ENCODE measurements around the gene KASH5. TPM values are rescaled to one million over a fixed set of nuclear protein-coding genes. Genes with fewer than 3 reads are reported as not detected.

KASH5 gene
- total RNA-seq, 1 donor from 2014 or later = not detected

DNA sequence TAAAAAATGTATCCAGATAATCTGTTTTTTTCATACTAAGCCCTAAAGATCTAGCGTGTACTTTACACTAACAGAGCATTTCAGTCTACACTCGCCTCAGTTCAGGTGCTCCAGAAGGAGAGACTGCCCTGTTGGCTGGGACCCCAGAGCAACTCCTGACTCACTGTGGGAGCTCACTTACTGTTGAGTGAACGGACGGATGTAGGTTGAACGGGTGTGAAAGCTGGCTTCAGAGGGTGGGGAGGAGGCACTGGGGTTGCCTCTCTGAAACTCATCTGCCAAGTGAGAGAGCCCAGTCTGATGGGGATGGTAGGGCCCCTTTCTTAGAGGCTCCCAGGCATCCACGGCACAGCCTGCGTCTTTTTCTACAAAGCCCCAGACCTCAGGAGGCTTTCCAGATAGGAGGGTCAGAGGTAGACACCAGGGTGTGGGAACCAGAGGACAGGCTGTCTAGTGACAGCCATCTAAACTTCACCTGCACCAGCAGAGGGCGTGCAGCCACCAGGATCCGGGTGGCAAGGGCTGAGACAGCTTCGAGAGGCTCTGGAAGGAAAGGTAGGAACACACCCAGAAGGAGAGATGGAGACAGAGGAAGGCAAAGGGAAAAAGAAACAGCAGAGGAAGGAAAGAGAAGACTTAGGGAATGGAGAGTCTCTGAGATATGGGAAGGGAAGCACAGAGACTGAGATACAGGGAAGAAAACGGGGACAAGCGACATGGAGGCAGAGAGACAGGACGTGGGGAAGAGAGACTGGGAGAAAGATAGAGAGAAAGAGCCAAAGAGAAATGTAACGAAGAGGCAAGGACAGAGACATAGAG lies 3.7 kb downstream of the KASH5 start:
- no peak for FAIRE-seq
- peak; percentile 62 to 82 for DNase-seq (ENCODE audit: low spot score in 2 of 2)

DNA sequence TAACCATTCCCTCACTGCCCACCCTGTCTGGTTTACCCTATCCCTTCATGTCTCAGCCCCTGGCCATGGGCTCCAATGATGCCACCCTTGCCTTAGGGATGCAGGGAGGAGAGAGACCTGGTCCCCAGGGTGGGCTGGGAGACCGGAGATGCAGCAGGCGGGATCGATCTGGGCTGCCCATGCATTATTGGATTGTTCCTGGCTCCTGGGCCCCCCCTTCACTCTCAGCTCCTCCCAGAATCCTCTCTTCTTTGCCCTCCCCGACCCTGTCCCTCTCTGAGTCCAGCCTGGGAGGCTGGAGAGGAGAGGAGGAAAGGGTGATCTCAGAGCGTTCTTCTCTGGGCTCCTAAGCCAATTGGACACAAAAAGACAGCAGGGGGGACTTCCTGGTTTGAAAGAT lies 5.8 kb downstream of the KASH5 start:
- FAIRE-seq = no peak
- DNase-seq (ENCODE audit: low spot score in 2 of 2) = no peak

DNA sequence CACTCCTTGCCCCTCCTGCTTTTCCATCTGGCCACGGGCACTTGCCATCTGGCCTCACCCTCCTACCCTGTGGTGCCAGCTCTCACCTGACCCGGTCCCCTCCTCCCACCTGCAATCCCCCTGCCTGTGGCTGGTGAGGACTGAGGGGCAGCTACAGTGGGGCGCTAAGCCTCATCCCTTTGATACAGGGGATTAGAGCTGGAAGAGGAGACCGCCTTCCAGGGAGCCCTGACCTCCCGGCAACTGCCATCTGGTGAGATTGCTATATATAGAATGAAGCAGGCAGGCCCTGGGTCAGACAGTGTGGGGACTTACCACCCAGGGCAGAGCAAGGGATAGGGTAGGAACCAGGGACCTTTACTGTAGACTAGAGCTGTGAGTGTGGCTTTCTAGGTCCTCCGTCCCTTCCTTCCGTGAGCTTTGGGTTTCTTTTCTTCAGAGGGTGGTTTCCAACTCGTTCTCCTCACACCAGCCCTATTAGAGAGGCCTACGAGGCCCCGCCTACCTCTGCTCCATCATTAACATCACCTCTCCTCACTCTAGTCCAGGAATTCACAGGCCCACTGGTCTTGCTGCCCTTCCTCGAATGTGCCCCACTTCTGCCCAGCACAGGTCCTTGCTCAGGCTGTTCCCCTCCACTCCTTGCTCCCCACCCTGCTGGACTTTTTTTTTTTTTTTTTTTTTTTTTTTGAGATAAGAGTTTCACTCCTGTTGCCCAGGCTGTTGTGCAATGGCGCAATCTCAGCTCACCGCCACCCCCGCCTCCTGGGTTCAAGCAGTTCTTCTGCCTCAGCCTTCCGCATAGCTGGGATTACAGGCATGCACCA lies 7.7 kb downstream of the KASH5 start:
- FAIRE-seq (no peak), DNase-seq (ENCODE audit: low spot score in 2 of 2) (no peak)

DNA sequence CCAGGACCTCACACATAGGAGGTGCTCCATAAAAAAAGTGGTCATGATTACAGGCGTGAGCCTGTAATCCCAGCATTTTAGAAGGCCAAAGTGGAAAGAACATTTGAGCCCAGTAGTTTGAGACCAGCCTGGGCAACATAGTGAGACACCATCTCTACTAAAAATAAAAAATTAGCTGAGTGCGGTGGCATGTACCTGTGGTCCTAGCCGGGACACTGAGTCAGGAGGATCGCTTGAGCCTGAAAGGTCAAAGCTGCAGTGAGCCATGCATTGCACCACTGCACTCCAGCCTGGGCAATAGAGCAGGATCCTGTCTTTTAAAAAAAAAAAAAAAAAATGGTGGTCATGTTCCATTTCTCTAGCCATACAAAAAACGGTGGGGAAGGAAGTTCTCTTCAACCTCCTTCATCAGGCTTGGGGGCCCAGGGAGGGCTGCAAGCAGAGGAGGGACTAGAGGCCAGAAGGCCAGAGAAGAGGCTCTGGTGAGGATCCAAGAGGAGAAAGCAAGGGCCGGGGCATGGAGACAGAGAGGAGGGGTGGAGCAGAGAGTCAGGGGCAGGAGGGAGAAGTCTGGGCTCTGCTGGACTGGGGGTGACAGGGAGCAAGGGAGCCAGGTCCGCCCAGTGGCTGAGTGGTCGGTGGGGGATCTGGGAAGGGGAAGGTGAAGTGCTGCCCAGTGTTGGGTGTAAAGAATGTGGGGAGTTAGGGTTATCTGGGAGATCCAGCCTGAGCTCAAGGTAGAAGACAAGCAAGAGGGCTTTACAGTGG lies 8.9 kb downstream of the KASH5 start:
- no peak for FAIRE-seq
- no peak for DNase-seq (ENCODE audit: low spot score in 2 of 2)

- no peak for FAIRE-seq
- DNase-seq (ENCODE audit: low spot score in 2 of 2) = no peak
Measured at GRCh38 chr19:49398001-49398615, 10.1 kb downstream of the KASH5 start.

GRCh38 chr19:49398931-49399330 lies 10.9 kb downstream of the KASH5 start:
- no peak for FAIRE-seq

GRCh38 chr19:49400029-49400428 lies 12.0 kb downstream of the KASH5 start:
- DNase-seq (ENCODE audit: low spot score in 2 of 2) (no peak), FAIRE-seq (no peak)

More at GRCh38 chr19:49398931-49399330, 10.9 kb downstream of the KASH5 start:
- DNase-seq (ENCODE audit: low spot score in 2 of 2) = no peak

- DNase-seq (ENCODE audit: low spot score in 2 of 2) (no peak), FAIRE-seq (no peak)
Measured at GRCh38 chr19:49403404-49404187, 15.5 kb downstream of the KASH5 start.

DNA sequence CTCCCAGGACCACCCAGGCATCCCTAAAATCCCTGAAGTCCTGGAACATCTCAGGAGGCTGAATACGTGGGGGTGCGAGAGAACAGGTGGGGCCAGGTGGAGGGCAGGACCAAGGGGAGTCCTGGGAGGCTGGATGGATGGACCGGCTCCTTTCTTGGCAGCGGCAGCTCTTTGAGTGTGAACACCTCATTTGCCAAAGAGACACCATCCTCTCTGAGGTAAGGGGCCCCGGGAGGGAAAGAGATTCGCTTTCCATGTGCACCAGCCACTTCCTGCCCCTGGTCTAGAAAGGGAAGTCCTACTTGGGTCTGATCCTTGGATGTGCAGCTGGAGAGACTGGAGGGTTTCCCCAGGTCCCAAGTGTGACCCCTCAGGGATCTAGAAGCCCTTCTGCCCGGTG lies 19.0 kb downstream of the KASH5 start:
- FAIRE-seq (no peak), DNase-seq (ENCODE audit: low spot score in 2 of 2) (no peak)

DNA sequence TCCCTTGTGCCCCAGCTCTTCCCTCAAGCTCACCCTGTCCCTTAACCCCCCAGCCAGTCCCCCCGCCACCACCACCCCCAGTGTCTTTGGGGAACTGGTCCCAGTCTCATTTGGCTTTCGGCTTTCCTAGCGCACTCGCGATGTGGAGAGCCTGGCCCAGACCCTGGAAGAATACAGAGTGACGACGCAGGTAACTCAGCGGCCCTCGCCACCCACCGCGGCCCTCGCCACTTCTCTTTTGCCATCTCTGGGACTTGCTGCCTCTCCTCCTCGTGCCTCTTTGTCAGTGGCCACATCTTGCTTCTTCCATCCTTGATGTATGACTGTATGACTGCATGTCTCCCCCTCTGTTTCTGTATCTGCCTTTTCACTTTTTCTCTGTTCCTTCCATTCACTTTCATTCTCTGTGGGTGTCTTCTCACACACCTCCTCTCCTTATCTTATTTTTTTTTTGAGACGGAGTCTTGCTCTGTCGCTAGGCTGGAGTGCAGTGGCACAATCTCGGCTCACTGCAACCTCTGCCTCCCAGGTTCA lies 19.5 kb downstream of the KASH5 start:
- no peak for DNase-seq (ENCODE audit: low spot score in 2 of 2)
- FAIRE-seq = no peak

- DNase-seq (ENCODE audit: low spot score in 2 of 2) (no peak), FAIRE-seq (no peak)
Measured at GRCh38 chr19:49408816-49409440, 20.9 kb downstream of the KASH5 start.

DNA sequence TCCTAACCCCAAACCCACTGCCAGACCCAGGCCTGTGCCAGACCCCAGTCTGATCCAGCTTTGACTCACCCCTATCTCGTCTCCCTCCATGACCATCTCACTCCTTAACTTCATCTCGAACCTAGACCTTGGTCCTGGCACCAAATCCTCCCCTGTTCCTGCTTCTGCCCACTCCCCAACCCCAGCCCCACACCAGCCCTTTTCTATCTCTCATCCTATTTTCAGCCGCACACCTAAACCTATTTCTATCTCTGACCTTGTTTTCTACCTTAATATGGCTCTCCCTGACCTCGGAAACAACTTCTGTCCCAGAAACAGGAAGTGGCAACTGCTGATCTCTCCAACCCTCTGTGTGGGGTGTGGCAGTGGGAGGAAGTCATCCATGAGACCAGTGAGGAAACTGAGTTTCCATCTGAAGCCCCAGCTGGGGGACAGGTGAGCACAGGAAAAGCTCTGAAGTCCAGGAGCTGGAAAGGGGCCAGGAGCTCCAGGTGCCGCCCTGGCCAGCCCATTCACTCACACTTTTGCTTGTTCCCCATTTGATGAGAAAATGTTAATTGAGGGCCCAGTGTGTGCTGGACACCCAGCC lies 21.5 kb downstream of the KASH5 start:
- DNase-seq (ENCODE audit: low spot score in 2 of 2) (no peak), FAIRE-seq (no peak)

DNA sequence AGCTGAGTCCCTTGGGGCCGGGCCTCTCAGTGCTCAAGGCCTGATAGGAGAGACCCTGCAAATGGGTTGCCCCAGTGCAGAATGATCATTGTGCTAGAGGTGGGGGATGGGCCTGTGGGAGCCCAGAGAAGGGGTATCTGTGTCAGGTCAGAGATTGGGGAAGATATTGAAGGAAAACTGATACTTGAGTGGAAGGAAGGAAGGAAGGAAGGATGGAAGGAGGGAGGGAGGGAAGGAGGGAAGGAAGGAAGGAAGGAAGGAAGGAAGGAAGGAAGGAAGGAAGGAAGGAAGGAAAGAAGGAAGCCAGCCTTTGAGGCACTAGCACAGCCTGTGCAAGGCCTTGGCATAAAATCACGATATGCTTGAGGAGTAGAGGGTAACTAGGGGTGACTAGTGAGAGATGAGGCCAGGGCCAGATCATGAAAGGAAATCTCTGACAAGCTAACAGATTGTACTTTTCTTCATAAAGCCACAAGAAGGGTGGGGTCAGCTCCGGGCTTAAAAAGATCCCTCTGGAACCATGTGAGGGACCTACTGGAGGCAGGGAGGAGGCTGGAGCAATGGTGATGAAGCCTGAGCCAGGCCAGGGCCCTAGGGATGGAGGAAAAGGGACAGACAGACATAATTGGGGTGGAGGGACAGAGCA lies 23.8 kb downstream of the KASH5 start:
- FAIRE-seq = no peak
- no peak for DNase-seq (ENCODE audit: low spot score in 2 of 2)

GRCh38 chr19:49413348-49413747 lies 25.3 kb downstream of the KASH5 start:
- peak in 1 of 2 donors; percentile 12 for DNase-seq (ENCODE audit: low spot score in 2 of 2)
- FAIRE-seq = no peak

DNA sequence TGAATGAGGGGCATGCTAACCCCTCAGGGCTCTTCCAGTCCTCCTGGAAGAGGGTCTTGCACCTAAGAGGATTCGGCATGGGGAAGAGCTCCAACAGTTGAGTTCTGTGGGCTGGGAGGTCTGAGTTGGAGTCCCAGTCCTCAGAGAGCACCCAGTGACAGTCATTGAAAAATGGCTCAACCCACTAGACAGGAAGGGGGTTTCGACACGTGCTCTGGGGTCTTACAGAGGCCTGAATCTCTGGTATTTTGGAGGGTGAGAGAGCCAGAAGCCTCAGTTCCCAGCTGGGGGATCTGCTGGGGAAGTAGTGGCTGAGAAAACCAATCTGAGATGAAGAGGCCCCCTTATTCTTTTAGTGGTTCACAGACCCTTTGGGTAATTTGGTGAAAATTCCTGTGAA lies 26.2 kb downstream of the KASH5 start:
- no peak for FAIRE-seq

DNA sequence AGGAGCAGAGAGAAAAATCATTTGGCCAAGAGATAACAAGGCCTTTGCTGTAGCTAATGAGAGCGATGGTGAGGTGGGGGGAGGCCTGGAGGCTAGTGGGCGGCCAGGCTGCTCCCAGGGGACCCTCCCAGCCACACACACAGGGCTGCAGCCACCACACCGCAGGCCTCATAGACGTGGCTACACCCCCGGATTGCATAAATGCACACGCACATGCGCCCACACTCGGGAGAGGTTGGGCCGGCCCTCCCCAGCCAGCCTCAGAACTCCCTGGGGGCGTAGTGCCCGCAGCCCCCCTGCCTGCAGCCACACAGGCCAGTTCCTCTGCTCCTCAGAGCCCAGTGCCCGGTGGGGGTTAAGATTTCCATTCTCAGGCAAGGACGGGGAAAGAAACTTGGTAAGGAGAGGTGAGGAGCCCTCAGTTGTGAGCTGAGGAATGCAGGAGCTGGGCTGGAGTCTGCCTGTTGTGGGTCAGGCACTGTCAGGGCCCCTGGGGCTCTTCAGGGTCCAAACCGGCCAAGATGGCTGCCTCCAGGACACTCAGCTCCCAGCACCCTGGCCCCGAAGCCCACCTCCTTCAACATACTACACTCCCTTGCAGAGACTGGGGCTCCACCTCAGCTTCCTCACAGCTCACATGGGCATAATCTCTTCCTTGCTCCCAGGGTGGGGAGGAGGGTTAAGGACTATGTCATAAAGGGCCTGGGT lies 27.2 kb downstream of the KASH5 start:
- no peak for FAIRE-seq
- DNase-seq (ENCODE audit: low spot score in 2 of 2) = peak in 1 of 2 donors; percentile 20

More for the DNA sequence above, 26.2 kb downstream of the KASH5 start:
- peak in 1 of 2 donors; percentile 15 for DNase-seq (ENCODE audit: low spot score in 2 of 2)

GRCh38 chr19:49415810-49416200 lies 27.8 kb downstream of the KASH5 start:
- DNase-seq (ENCODE audit: low spot score in 2 of 2) (no peak), FAIRE-seq (no peak)
